TTC549 (cell line): ENCODE results near the gene PAPOLA.
A peak's percentile ranks its signal among the peaks of the same experiment; 100 is the strongest.

Source experiments
- FAIRE-seq: peaks from 2 replicates; lab custom pipeline; 2012; peaks lifted over from hg19 to GRCh38; lab: Jason Lieb, UNC

PAPOLA gene

DNA sequence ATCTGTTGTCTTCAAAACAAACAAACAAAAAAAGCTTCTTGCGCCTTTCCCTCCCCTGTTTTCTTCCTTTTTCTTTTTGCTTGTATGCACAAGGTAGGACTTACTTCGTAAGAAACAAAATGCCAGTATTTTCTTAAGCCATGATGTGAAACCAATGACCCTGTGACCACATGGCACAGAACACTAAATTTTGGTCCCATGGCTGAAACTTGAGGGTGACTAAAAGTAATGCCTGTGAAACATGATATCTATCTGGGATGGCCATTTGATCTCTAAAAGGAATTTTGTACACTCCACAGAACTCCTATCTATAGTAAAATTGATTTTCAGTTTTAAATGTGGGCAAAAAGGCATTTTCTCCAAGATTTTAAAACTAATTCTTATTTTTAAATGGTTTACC is 63.6 kb downstream of the PAPOLA start:
- FAIRE-seq = no peak

DNA sequence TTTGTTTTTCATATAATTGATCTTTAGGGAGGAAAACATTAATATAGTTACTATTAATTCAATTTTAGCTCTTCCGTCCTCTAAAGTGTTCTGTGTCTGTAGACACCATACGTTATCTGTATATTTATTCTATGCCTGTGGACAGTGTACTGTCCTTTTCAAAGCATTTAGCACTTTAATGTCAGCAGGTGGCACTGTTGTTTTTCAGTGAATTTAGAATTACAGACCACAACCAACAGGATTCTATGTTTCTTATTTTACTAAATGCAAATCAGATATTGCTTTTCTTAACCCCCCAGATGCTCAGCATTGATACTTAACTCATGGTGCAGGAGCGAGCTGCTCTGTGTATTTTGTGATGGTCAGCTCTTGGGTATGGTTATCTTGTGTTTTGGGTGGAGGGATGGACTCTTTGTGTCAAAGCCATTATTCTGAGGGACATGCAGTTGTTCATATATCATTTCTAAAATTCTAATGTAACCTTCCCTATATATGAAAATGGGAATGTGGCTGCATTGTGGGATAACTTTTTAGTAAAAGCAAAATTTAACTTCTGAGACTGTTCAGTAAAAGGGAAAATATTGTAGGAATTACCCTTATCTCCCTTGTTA is 65.2 kb downstream of the PAPOLA start:
- FAIRE-seq = peak; percentile 34

DNA sequence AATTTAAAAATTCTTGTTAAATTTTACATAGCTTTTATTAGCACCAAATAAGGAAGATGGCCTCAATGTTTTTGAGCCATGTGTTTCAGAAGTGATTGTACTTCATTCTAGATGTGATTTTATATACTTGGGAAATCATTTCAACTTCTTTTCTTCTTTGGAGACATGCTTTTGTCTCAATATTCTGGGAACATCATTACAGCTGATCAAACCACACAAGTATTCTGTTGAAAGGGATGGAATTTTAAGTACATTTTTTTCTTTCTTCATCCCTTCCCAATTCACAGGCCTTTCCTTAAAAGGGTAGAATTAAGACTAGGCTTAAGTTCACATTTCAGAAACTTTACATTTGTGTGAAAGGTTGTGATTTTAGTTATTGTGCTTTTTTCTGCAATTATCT is 66.4 kb downstream of the PAPOLA start:
- no peak for FAIRE-seq

DNA sequence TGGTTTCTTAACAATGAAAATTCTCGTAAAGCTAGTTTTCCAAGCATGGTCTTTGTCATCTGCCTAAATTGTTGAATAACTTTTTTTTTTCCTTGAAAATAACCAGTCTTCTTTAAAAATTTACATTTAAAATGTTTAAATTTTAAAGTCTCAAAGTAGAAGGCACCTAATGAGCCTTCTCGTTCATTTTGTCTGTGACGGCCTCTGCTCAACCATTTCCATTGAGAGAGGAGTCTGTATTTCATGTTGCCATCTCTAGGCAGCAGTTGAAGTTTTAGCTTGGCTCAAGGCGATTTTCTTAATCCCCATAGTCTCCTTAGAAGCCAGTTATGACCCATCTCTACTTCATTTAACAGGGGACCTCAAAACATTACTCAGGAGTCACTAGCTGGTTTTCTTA is 69.1 kb downstream of the PAPOLA start:
- no peak for FAIRE-seq

- FAIRE-seq = no peak
These were observed 71.4 kb downstream of the PAPOLA start for GRCh38 chr14:96573473-96574100.

DNA sequence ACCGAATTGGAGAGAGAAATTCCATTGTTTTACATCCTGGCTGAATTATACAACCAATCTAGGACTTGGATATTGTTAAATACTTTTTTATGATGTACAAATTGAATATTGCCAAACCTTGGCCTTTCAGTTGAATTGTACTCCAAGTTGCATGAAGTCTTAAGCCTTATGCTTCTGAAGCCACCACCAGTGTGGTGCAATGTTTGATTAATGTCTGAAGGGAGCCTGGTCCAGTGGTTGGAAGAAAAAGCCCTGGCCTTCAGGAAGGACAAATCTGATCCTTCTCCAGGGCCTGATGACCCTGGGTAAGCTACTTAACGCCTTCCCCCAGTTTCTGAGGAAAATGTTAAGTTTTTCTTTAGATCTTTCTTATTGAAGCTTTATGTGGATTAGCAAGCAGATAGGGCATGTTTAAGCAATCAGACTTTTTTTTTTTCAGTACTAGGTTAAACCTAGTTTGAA is 72.0 kb downstream of the PAPOLA start:
- no peak for FAIRE-seq

GRCh38 chr14:96574633-96575632 is 72.8 kb downstream of the PAPOLA start:
- FAIRE-seq = no peak

DNA sequence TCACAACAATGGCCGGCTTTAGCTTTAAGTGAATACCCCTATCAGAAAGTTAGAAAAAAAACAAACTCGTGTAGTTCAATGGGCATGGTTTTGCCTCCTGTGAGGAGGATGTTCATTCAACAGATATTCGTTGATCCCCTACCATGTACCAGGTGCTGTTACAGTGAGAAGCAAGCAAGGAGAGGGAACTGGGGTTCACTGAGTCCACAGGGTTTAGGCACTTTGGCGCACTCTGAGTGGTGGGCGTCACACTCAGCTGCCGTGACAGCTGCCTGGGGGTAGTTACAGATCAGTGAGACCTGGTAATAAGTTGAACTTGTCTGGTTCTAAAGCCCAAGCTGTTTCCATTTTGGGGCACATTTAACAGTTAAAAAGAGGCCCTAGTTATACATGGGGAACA is 74.2 kb downstream of the PAPOLA start:
- FAIRE-seq = no peak

DNA sequence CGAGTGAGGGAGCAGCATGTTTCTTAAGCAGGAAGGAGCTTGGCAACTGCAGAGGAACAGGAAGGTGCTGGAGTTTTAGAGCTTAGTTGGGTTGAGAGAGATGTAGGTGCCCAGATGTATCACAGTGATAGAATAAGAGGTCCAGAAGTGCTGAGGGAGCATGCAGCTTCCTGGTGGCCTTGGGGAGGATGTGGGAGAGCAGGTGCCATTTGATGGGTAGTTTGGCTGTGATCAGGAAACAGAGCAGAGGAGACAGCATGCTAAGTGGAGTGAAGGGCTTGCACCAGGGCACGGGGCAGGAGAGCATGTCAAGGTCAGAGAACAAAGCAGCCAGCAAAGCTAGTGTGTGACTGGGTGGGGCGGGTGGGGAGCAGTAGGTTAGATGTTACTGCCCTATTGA is 74.8 kb downstream of the PAPOLA start:
- no peak for FAIRE-seq

DNA sequence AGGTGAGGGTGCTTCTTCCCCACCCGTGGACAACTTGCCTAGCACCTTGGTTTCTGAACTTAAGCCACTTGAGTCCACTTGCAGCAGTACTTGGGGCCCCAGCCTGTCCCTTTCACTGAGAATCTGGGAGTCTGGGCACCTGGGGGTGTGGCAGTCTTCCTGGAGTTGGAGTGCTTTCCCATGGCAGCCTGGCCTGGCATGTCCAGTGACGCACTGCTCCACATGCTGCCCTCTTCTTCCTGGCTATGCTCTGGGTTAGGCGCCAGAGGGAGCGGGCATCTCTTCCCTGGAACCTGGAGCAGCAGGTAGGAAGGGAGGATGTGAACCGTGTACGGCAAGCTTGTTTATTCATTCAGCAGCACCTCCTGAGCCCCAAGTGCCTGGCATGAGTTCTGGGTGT is 76.4 kb downstream of the PAPOLA start:
- FAIRE-seq = no peak

DNA sequence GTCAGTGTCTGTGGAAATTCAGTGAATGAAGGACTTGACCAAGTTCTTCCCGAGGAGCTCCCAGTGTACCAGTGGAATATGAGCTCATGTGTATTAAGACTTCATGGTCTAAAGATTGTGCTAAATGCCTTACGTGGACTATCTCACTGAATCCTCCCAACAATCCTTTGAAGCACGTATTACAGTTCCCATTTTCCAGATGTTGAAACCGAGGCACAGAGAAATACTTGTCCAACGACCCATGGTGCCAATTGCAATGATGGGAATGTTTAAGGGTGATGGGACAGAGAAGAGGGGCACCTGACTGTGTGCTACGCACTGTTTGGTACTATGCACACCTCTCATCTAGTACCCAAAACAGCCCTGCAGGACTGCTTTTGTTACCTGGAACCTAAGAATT is 77.2 kb downstream of the PAPOLA start:
- FAIRE-seq = no peak

- no peak for FAIRE-seq
These were observed 77.7 kb downstream of the PAPOLA start for GRCh38 chr14:96579855-96580254.

GRCh38 chr14:96580566-96580965 is 78.4 kb downstream of the PAPOLA start:
- FAIRE-seq = no peak

DNA sequence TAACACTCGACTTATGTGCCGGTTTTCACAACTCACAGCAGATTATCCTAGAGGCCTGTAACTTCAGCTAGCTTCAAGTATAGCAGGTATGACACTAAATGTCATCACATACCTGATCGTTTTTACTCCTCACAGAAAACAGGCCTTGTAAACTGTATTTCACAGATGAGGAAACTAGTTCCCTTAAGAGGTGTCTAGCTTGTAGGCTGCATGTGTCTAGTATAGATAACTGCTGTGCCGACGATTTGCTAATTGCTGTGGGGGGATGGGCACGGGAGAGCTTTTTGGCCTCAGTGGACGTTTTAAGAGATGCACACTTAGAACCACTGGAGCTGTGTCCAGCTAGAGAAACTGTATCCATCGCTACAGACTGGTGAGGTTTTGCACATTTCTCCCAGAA is 78.8 kb downstream of the PAPOLA start:
- FAIRE-seq = no peak

- FAIRE-seq = no peak
These were observed 79.7 kb downstream of the PAPOLA start for GRCh38 chr14:96581902-96582301.

DNA sequence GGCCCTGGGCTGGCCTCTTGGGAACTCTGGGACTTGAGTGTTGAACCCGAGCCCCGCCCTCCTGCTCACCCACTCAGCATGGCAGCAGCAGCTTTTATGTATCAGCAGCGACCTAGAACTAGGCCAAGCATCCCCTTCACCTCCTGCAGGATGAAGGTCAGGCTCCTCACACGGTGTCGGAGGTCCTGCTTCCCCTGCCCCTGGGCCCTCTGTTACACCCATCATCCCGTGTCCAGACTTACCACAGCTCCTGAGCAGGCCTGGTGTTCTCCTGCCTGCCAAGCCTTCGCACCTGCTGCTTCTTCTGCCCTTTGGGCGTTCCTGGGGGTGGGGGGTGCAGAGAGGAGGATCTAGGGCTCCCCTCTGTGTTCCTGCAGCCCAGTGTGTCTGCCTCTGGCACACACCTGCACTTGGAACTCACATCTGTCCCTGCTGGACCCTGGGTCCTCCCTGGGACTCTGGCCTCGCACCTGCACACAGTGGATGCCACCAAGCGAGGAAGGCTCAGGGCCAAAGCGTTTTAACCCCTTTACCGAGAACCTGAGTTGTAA is 80.3 kb downstream of the PAPOLA start:
- no peak for FAIRE-seq

DNA sequence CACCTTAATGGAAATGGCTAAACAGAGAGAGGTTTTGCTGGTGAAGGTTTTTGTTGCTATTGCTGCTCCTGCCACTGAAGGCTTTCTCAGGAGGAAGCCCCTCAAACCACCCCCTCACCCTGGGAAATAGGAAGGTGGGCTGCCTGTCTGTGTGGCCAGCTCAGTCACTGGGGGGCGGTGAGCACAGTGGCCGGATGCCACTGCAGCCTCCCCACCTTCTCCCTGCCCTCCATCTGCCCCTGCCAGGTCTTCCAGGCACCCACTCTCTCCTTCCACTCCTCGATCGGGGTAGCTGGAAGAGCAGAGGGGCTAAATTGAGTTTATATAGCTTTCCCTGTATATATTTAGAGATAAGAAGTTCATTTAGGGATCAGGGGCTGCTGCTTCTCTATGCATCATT is 80.8 kb downstream of the PAPOLA start:
- no peak for FAIRE-seq

DNA sequence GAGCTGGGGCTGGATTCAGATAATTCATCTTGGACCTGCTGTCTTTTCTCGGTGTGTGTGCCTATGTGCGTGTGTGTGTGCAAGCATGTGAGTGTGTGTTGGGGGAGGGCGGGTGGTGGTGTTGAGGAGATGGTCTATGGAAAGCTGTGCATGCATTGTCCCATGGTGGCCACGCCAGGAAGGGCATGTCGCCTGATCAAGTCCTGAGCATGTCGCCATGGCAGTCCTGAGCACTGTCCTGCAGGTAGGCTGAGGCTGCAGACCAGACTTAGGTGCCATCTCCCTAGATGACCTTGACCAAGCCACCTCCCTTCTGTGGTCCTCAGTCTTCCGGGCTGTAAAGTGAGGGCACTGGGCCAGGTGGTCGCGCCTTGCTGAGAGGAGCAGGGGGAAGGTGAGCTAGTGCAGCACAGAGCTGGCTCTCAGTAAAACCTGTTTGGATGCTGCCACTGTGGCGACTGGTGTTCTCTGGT is 81.4 kb downstream of the PAPOLA start:
- no peak for FAIRE-seq

- no peak for FAIRE-seq
These were observed 82.2 kb downstream of the PAPOLA start for GRCh38 chr14:96584199-96584906.

DNA sequence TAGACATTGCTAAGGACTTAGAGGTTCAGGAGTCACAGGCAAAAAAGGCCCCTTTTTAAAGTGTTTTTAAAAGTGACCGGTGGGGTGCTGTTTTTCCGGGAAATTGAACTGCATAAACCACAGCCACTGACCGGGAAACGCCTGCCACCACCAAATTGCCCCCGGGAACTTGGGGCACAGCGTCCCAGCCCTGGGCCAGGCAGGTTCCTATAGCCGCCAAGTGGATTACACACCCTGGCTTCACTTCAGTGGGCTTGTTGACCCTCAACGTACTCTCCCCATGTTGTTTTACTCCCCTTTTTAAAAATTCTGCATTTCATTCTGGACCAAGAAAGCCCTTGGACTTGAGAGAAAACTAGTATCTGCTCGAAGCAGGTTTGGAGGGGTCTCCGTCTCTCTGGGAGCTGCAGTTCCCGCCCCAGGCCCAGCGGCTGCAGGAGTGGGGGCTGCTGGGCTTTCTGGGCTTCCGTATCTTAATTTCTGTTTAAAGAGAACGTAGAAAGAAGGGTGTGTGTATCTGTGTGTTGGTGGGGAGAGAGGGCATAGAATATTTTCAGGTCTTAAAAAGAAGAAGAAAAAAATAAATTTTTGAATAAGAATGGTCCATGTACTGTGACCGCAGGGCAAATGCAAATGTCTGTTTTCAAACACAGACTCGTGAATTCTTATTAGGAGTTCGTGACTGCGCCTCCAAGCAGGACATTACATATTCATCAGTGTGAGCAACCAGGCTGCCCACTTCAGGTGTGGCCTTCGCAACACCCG is 82.9 kb downstream of the PAPOLA start:
- FAIRE-seq = no peak

GRCh38 chr14:96585672-96586013 is 83.5 kb downstream of the PAPOLA start:
- no peak for FAIRE-seq
